Astrocyte (in vitro differentiated cells and primary cell): Measurements from ENCODE around the gene UBE2U.

Experiments used
- EZH2 ChIP-seq: IDR thresholded peaks from 2 replicates; pipeline ENCODE4 v1.6.1; 2012; ENCODE audit warnings: mild to moderate bottlenecking, low read length, inconsistent platforms; ENCODE audit not compliant: insufficient read depth
- TF ChIP-seq, protein P1 (sequence below): IDR thresholded peaks from 2 replicates; pipeline ENCODE4 v1.5.1; 2011; ENCODE audit warnings: low read depth, mild to moderate bottlenecking, inconsistent platforms, low read length, moderate library complexity; ENCODE audit not compliant: insufficient read depth

DNA sequence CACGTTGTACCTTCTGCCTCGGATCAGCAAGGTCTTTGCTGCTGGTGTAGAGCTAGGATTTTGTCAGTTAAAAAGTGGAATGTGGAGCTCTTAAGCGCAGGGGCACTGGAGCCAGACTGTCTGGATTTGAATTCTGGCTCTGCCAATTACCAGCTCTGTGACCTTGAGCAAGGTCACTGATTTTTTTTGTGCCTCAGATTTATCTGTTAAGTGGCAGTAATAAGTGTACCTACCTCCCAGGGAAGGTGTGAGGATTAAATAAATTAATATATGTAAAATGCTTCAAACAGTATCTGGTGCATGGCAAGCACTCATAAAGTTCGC lies 40.3 kb downstream of the UBE2U start:
- TF ChIP-seq, protein P1, sequence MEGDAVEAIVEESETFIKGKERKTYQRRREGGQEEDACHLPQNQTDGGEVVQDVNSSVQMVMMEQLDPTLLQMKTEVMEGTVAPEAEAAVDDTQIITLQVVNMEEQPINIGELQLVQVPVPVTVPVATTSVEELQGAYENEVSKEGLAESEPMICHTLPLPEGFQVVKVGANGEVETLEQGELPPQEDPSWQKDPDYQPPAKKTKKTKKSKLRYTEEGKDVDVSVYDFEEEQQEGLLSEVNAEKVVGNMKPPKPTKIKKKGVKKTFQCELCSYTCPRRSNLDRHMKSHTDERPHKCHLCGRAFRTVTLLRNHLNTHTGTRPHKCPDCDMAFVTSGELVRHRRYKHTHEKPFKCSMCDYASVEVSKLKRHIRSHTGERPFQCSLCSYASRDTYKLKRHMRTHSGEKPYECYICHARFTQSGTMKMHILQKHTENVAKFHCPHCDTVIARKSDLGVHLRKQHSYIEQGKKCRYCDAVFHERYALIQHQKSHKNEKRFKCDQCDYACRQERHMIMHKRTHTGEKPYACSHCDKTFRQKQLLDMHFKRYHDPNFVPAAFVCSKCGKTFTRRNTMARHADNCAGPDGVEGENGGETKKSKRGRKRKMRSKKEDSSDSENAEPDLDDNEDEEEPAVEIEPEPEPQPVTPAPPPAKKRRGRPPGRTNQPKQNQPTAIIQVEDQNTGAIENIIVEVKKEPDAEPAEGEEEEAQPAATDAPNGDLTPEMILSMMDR: no peak
- no peak for TF ChIP-seq EZH2
